Stimulated activated CD4-positive, alpha-beta T cell treated with anti-CD3 and anti-CD28 coated beads, Interleukin-4, amount 100 ng/mL, for 48 hours (primary cell): ENCODE results near the gene ATP8B3.

Experiments
- DNase-seq, 2 donors: peaks; one replicate each; pipeline ENCODE4 v3.0.0-alpha.2; 2020; ENCODE audit warnings: low read depth in 2 of 2

ATP8B3 gene

GRCh38 chr19:1833540-1833939 is 21.5 kb upstream of the ATP8B3 start:
- DNase-seq, result no peak

- no peak for DNase-seq
Measured at GRCh38 chr19:1832046-1832663, 20.1 kb upstream of the ATP8B3 start.

DNA sequence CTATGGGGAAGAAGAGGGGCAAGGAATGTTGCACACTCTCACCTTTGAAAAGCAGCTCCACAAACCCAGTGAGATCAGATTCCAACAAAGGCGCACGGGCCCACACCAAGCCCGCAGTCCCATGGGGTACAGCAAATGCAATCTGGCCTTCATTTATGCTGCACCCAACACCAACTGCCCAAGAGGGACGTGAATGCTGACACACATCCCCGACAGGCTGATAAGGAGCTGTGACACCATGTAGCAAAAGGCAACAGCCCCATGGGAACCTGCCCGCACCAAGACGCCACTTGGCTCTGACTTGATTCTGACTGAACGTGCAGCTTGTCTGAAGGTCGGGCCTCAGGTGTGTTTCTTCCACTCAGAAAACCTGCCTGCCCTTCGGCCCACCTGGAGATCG is 18.9 kb upstream of the ATP8B3 start:
- no peak for DNase-seq

DNA sequence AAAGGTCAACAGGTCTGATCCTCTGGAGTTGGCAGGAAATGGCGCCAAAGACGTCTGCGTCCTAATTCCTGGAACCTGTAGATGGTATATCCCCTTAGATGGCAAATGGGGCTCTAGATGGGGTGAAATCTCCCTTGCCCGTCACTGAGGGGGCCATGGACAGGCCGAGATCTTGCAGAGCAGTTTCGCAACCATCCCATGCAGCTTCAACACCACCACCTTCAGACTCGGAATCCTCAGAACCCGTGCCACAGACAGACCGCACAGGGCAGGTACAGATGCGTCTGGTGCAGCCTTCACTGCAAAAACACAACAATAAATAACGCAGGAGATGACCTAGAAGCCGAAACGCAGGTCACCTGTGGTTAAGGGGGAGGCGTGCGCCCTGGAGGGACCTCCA is 18.5 kb upstream of the ATP8B3 start:
- no peak for DNase-seq

DNA sequence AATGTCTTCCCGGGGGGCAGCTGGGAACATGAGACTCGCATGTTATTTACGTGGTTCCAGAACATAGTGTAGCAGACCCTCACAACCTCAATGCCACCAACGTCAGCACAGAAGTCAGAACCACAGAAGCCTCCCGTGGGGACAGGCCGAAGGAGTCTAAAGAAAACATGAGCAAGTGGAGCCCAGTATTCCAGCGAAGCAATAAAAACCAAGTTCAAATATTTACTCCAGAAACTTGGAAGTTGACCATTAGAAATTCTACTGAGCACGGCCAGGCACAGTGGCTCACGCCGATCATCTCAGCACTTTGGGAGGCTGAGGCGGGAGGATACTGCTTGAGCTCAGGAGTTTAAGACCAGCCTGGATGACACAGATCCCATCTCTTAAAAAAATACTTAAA is 17.9 kb upstream of the ATP8B3 start:
- DNase-seq, result no peak

- no peak for DNase-seq
Measured at GRCh38 chr19:1828279-1829238, 16.5 kb upstream of the ATP8B3 start.

GRCh38 chr19:1827566-1828278 is 15.6 kb upstream of the ATP8B3 start:
- no peak for DNase-seq

GRCh38 chr19:1826557-1827521 is 14.8 kb upstream of the ATP8B3 start:
- DNase-seq, result no peak

DNA sequence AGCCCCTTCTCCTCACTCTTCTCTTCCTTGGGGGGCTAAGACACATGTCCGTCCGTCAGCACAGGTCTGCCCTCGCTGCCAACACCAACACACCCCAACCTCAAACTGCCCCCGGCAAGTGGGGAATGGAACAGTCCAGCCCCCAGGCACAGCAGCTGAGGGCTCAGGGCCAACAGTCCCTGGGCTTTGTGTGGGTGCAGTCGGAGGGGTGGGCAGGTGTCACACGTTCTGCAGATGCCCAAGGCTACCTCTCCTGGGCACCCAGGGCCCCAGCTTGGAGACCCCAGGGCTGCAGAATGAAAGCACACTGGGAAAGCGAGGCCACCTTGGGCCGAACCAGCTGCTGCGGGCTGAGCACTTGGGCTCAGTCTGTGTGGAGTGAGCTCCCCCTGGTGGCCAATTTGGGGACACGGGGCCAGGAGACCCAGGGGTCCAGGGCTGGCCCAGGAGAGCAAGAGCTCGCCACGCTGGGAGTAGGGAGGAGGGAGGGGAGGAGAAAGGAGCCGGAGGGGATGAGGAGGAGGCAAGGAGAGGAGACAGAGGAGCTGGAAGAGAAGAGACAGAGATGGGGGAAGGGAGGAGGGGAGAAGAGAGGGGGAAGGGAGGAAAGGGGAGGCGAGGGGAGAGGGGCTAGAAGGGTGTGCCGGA is 14.0 kb upstream of the ATP8B3 start:
- peak; percentile 74 to 76 for DNase-seq

DNA sequence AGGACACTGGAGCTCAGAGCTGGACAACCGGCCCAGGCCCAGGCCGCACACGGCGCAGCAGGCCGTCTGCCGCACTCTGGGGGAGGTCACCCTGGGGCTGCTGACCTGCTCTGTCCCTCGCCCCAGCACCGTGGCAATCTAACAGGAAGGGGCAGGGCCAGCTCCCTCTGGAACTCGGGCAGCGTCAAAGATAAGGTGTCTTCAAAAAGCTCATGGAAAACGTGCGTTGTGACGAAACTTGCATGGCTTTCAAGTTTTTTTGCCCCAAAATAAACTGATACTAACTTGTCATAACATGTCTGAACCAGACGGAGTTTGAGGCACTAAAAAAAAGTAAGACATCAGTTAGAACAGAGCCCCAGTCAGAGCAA is 12.2 kb upstream of the ATP8B3 start:
- DNase-seq, result no peak

DNA sequence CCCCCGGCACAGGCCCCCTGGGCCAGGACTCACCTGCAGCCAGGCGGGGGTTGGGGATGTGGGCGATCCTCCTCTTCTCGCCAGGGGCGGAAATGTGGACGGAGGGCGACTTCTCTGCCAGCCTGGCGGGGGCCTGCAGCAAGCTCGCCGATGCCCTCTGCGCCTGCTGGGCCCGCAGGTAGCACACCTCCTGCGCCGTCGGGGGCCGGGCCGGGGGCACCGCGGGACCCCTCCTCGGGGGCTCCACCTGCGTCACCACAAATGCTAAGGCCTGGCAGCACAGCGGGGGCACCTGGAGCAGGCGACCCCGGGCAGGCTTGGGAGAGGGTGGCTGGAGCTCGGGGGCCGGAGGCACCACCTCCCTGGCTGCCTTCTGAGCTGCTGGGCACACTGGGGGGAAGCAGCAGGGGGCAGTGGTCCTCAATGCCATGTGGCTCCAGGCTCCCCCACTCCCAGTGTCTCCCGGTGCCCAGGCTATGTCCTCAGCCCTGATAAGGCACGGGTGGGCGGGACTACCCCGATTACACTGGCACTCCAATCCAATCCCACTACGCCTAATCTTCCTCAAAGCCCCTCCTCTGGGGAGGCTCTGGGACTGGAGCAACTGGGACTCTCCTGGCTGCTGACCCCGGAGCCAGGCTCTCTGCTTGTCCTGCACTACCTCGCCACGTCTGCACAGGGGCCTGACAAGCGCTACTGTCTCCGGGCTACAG is 11.6 kb upstream of the ATP8B3 start:
- DNase-seq, result no peak

GRCh38 chr19:1823020-1823419 is 10.9 kb upstream of the ATP8B3 start:
- DNase-seq, result no peak

DNA sequence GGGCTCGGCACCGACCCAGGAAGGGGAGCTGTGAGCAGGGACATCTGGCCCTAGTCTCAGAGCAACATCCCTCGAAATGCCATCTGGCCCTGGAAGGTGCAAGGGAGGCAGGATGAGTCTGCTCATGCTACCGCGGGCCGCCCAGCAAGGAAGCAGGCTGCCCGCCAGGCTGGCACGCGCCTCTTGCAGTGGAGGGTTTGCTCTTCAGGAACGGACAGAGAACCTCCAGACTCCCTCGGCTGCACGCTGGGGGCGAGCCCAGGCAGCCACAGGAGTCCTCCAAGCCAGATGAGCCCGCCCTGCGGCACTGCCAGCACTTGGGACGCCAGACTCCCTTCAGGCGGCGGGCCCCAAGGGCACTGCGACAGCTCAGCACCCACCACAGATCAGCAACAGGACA is 10.1 kb upstream of the ATP8B3 start:
- no peak for DNase-seq

- no peak for DNase-seq
Measured at GRCh38 chr19:1819341-1820255, 7.5 kb upstream of the ATP8B3 start.

- DNase-seq, result no peak
Measured at GRCh38 chr19:1818549-1819195, 6.6 kb upstream of the ATP8B3 start.

DNA sequence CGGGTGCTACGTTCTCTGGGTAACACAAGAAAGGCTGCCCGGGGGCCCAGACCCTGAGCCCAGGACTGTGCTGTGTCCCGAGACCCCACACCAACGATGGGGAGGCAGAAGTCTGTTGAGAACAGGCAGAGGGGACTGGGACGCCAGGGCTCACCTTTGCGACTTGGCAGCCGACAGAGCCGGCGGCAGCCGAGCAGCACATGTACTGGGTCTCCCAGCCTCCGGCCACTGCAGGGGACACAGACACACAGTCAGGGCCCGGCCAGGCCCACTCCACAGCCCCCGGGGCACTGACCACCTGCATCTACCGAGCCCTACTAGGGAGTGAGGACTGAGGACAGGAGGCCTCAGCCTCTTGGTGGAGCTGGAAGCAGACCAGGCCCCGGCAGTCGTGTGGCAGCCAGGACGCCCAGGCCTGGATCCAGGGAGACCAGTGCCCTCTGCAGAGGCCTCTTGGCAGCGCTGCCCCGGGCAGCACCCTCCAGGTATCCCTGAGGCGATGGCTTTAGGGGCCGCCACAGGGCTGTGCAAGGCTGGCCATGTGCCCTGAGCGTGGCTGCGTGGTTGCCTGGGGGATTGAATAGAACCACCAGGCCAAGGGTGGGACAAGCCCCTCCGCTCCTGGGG is 5.6 kb upstream of the ATP8B3 start:
- no peak for DNase-seq

- DNase-seq, result no peak
Measured at GRCh38 chr19:1816530-1817298, 4.6 kb upstream of the ATP8B3 start.
